ENCODE results near the gene GUCY1A2.

The GUCY1A2 gene

GRCh38 chr11:106679581-106679980, 338.7 kb downstream of the GUCY1A2 start:
- TF ChIP-seq CTCF (IDR thresholded peaks at IDR 0.05; ENCODE audit: control insufficient read depth, extremely low read depth, insufficient read depth) = no peak
- no peak overlapping the region for H3K4me3 ChIP-seq (ENCODE audit: low read depth, low read length)
- no peak for DNase-seq (ENCODE audit: low read depth)

GRCh38 chr11:106679181-106679580, 339.1 kb downstream of the GUCY1A2 start:
- H3K4me3 ChIP-seq (ENCODE audit: low read depth, low read length) = no peak overlapping the region
- no peak for TF ChIP-seq CTCF (IDR thresholded peaks at IDR 0.05; ENCODE audit: control insufficient read depth, extremely low read depth, insufficient read depth)
- DNase-seq (ENCODE audit: low read depth) = no peak

- no peak overlapping the region for H3K4me3 ChIP-seq (ENCODE audit: low read depth, low read length)
- DNase-seq (ENCODE audit: low read depth) = no peak
- no peak for TF ChIP-seq CTCF (IDR thresholded peaks at IDR 0.05; ENCODE audit: control insufficient read depth, extremely low read depth, insufficient read depth)
Observed at GRCh38 chr11:106670069-106670468, 348.2 kb downstream of the GUCY1A2 start.

- no peak overlapping the region for H3K4me3 ChIP-seq (ENCODE audit: low read depth, low read length)
- no peak for TF ChIP-seq CTCF (IDR thresholded peaks at IDR 0.05; ENCODE audit: control insufficient read depth, extremely low read depth, insufficient read depth)
- DNase-seq (ENCODE audit: low read depth) = no peak
Observed at GRCh38 chr11:106668147-106668546, 350.1 kb downstream of the GUCY1A2 start.

GRCh38 chr11:106656646-106657045, 361.6 kb downstream of the GUCY1A2 start:
- DNase-seq (ENCODE audit: low read depth) = no peak
- TF ChIP-seq CTCF (IDR thresholded peaks at IDR 0.05; ENCODE audit: control insufficient read depth, extremely low read depth, insufficient read depth) = no peak
- no peak overlapping the region for H3K4me3 ChIP-seq (ENCODE audit: low read depth, low read length)

- H3K4me3 ChIP-seq (ENCODE audit: low read depth, low read length) = no peak overlapping the region
- DNase-seq (ENCODE audit: low read depth) = no peak
- TF ChIP-seq CTCF (IDR thresholded peaks at IDR 0.05; ENCODE audit: control insufficient read depth, extremely low read depth, insufficient read depth) = no peak
Observed at GRCh38 chr11:106644824-106645223, 373.5 kb downstream of the GUCY1A2 start.

GRCh38 chr11:106642331-106642730, 375.9 kb downstream of the GUCY1A2 start:
- no peak for TF ChIP-seq CTCF (IDR thresholded peaks at IDR 0.05; ENCODE audit: control insufficient read depth, extremely low read depth, insufficient read depth)
- H3K4me3 ChIP-seq (ENCODE audit: low read depth, low read length) = no peak overlapping the region
- no peak for DNase-seq (ENCODE audit: low read depth)

All from LNCaP clone FGC (cell line).